HepG2 (cell line): Measurements from ENCODE around the gene ZBTB21. TPM values are rescaled to one million over a fixed set of nuclear protein-coding genes. Genes with fewer than 3 reads are reported as not detected.

ENCODE experiments used
- ATAC-seq: fragments of 200-7000 bp; cut with Tn5 transposase; 3 replicates; pipeline ENCODE4 v1.9.1; 2020; ENCODE audit warnings: mild to moderate bottlenecking, moderate library complexity
- BruUV-seq: library from RNA; stranded (reverse); fragments of 400-500 nt; replicated peaks from 2 replicates; lab custom pipeline; 2021; lab: Mats Ljungman, UMichigan
- CTCF ChIA-PET: fragments of 300-600 bp; formaldehyde crosslinking; extraction: SDS; loops from one replicate; lab custom pipeline; 2021; ENCODE audit warnings: low total read pairs, inconsistent platforms, low intra/inter-chr PET ratio; lab: Yijun Ruan, JAX
- POLR2A ChIA-PET: fragments of 350-600 bp; sonication (Branson Sonifier 250); formaldehyde crosslinking; loops from one replicate; lab custom pipeline; 2020; ENCODE audit warnings: antibody characterized with exemption, inconsistent platforms; lab: Yijun Ruan, JAX
- DNase-seq: peaks from one replicate; pipeline ENCODE4 v3.0.0-alpha.2; 2015; ENCODE audit warnings: low spot score
- FAIRE-seq: peaks from 3 replicates; lab custom pipeline; 2011; peaks lifted over from hg19 to GRCh38; lab: Jason Lieb, UNC
- H2AFZ ChIP-seq: one replicate; pipeline ENCODE4 v1.6.1; 2011; ENCODE audit warnings: low read length, inconsistent platforms
- H3K27ac ChIP-seq: fragments of 300-600 bp; 3 replicates; pipeline ENCODE4 v1.8.0; 2011; ENCODE audit warnings: mixed run types, mild to moderate bottlenecking, mixed read lengths, low read length, inconsistent platforms; ENCODE audit not compliant: insufficient read depth; ENCODE audit errors: extremely low read length
- H3K27me3 ChIP-seq, 2 experiments: fragments of 200-600 bp in 1 of 2; 2 replicates in 1 of 2; 3 replicates in 1 of 2; pipeline versions ENCODE4 v1.6.0 to v1.8.0; 2011; ENCODE audit warnings: low read length in 2 of 2, mild to moderate bottlenecking in 2 of 2, moderate library complexity in 2 of 2, inconsistent platforms in 1 of 2; ENCODE audit not compliant: insufficient read depth in 2 of 2, control insufficient read depth in 1 of 2
- H3K36me3 ChIP-seq, 2 experiments: fragments of 200-600 bp in 1 of 2; replicated peaks in 1 of 2; 2 replicates in 1 of 2; 3 replicates in 1 of 2; pipeline versions ENCODE4 v1.5.1 to v1.8.0; 2011; ENCODE audit warnings: low read length in 2 of 2, inconsistent platforms in 1 of 2; ENCODE audit not compliant: insufficient read depth in 2 of 2, control insufficient read depth in 1 of 2
- H3K4me1 ChIP-seq: 2 replicates; pipeline ENCODE4 v1.5.1; 2012; ENCODE audit warnings: low read length, inconsistent platforms; ENCODE audit not compliant: insufficient read depth
- H3K4me2 ChIP-seq: 2 replicates; pipeline ENCODE4 v1.6.0; 2011; ENCODE audit warnings: low read depth, low read length, inconsistent platforms
- H3K4me3 ChIP-seq, 3 experiments: fragments of 200-600 bp in 1 of 3; sonication (generic), shearing (Covaris generic) in 1 of 3; replicated peaks in 1 of 3; 2 replicates each; pipeline ENCODE4 v1.5.1; 2011 to 2016; ENCODE audit warnings: low read length in 3 of 3, inconsistent platforms in 2 of 3, low read depth in 2 of 3, mild to moderate bottlenecking in 2 of 3, control low read depth in 1 of 3, mixed read lengths in 1 of 3; ENCODE audit not compliant: insufficient read depth in 1 of 3
- H3K79me2 ChIP-seq: one replicate; pipeline ENCODE4 v1.6.1; 2011; ENCODE audit warnings: low read length, inconsistent platforms; ENCODE audit not compliant: insufficient read depth
- H3K9ac ChIP-seq: 2 replicates; pipeline ENCODE4 v1.6.0; 2011; ENCODE audit warnings: mild to moderate bottlenecking, low read depth, low read length, inconsistent platforms; ENCODE audit not compliant: insufficient read depth
- H3K9me3 ChIP-seq: 2 replicates; pipeline ENCODE4 v1.5.1; 2012; ENCODE audit warnings: mild to moderate bottlenecking, low read length
- H4K20me1 ChIP-seq: 2 replicates; pipeline ENCODE4 v1.6.0; 2011; ENCODE audit warnings: inconsistent platforms, mild to moderate bottlenecking, low read length, moderate library complexity; ENCODE audit not compliant: insufficient read depth
- ATAD3A ChIP-seq: sonication (generic); formaldehyde crosslinking; IDR thresholded peaks from 2 replicates; pipeline ENCODE4 v1.4.0; 2020; ENCODE audit warnings: missing genetic modification reagents
- IKZF1 ChIP-seq: fragments of 450-650 bp; IDR thresholded peaks from 2 replicates; pipeline ENCODE4 v1.7.1; 2016
- IRX3 ChIP-seq: sonication (generic); formaldehyde crosslinking; IDR thresholded peaks from 2 replicates; pipeline ENCODE4 v1.8.1; 2023; ENCODE audit warnings: mild to moderate bottlenecking, low read depth, missing genetic modification reagents, borderline replicate concordance
- KDM4B ChIP-seq: sonication (generic); formaldehyde crosslinking; IDR thresholded peaks from 2 replicates; pipeline ENCODE4 v1.4.0; 2020; ENCODE audit warnings: missing genetic modification reagents
- MIER2 ChIP-seq: IDR thresholded peaks from 2 replicates; pipeline ENCODE4 v1.6.1; 2016; ENCODE audit warnings: missing biosample characterization, missing genetic modification reagents
- MIER3 ChIP-seq: IDR thresholded peaks from 2 replicates; pipeline ENCODE4 v1.6.1; 2016; ENCODE audit warnings: missing compliant biosample characterization, borderline replicate concordance
- MIXL1 ChIP-seq: IDR thresholded peaks from 2 replicates; pipeline ENCODE4 v1.6.1; 2016
- SKI ChIP-seq: fragments of 450-650 bp; IDR thresholded peaks from one replicate; pipeline ENCODE4 v1.6.1; 2018; ENCODE audit warnings: mild to moderate bottlenecking; ENCODE audit not compliant: partially characterized antibody
- SMAD9 ChIP-seq: sonication (generic); formaldehyde crosslinking; IDR thresholded peaks from 2 replicates; pipeline ENCODE4 v1.5.1; 2020; ENCODE audit warnings: mild to moderate bottlenecking, missing genetic modification reagents
- TEAD3 ChIP-seq: optimal IDR thresholded peaks from 2 replicates; pipeline ENCODE3; 2016; ENCODE audit warnings: borderline replicate concordance
- TRIM24 ChIP-seq: sonication (generic); formaldehyde crosslinking; IDR thresholded peaks from 2 replicates; pipeline ENCODE4 v1.8.0; 2022; ENCODE audit warnings: mild to moderate bottlenecking, missing genetic modification reagents
- TSC22D2 ChIP-seq: sonication (generic); formaldehyde crosslinking; IDR thresholded peaks from 2 replicates; pipeline ENCODE4 v1.5.1; 2020; ENCODE audit warnings: missing genetic modification reagents, mild to moderate bottlenecking, borderline replicate concordance
- ZNF180 ChIP-seq: sonication (generic); formaldehyde crosslinking; IDR thresholded peaks from 2 replicates; pipeline ENCODE4 v1.4.0; 2020; ENCODE audit warnings: low read depth, missing genetic modification reagents, borderline replicate concordance
- ZNF562 ChIP-seq: sonication (generic); formaldehyde crosslinking; IDR thresholded peaks from 2 replicates; pipeline ENCODE4 v1.8.0; 2022; ENCODE audit warnings: missing genetic modification reagents, borderline replicate concordance
- ZNF674 ChIP-seq: sonication (generic); formaldehyde crosslinking; IDR thresholded peaks from 2 replicates; pipeline ENCODE4 v1.5.0; 2020; ENCODE audit warnings: low read depth, mild to moderate bottlenecking, missing genetic modification reagents
- ZNF775 ChIP-seq: sonication (generic); formaldehyde crosslinking; IDR thresholded peaks from 2 replicates; pipeline ENCODE4 v1.4.0; 2020; ENCODE audit warnings: missing genetic modification reagents, mild to moderate bottlenecking, moderate library complexity, borderline replicate concordance
- ZNF782 ChIP-seq: sonication (generic); formaldehyde crosslinking; IDR thresholded peaks from 2 replicates; pipeline ENCODE4 v1.4.0; 2020; ENCODE audit warnings: missing genetic modification reagents, mild to moderate bottlenecking, borderline replicate concordance
- whole genome bisulfite sequencing: methylation state at CpG from one replicate; pipeline ENCODE4 v1.1.6; 2017; ENCODE audit warnings: low lambda C conversion rate; 5-methylcytosine and 5-hydroxymethylcytosine counted together
- in situ Hi-C: cut with HindIII; loops from 2 replicates; pipeline ENCODE4 v1.10.0; 2017; ENCODE audit warnings: low pct_unique_long_range_greater_than_20kb; ENCODE audit not compliant: extremely low pct_ligation_motif_present
- intact Hi-C: fragments of 100-400 bp; cut with micrococcal nuclease; formaldehyde crosslinking; loops from one replicate; pipeline ENCODE4 v1.10.0; 2022; ENCODE audit not compliant: unreplicated experiment
- polyA plus RNA-seq, 8 experiments: library from polyadenylated mRNA; depleted of rRNA in 3 of 8; stranded (reverse) in 7 of 8; unstranded in 1 of 8; fragments of >200 nt; fragmentation: Illumina TruSeq in 4 of 8; extraction: Trizol in 4 of 8; gene quantifications; 2 replicates each; pipeline versions ENCODE4 v1.2.1 to v1.2.3, GENCODE V29; 2011 to 2016; ENCODE audit warnings: low read depth in 4 of 8, missing spikeins in 1 of 8, mixed read lengths in 1 of 8; ENCODE audit not compliant: insufficient read depth in 1 of 8
- total RNA-seq, 5 experiments: library from RNA; depleted of rRNA; stranded (reverse); fragments of >200 nt; fragmentation: Illumina TruSeq; extraction: Trizol; gene quantifications; 2 replicates each; pipeline ENCODE4 v1.2.3, GENCODE V29; 2016; ENCODE audit warnings: low read depth in 1 of 5
- TF ChIP-seq, protein P1 (sequence below): conservative IDR thresholded peaks from 2 replicates; pipeline ENCODE4 v1.6.1; 2018; ENCODE audit warnings: missing genetic modification reagents

Gene ZBTB21
- total and polyA plus RNA-seq, 2 of the 13 experiments (the other 11 are each of a cell fraction or from before 2014, with no cell fraction given) = 4.5 to 6.1 TPM

DNA sequence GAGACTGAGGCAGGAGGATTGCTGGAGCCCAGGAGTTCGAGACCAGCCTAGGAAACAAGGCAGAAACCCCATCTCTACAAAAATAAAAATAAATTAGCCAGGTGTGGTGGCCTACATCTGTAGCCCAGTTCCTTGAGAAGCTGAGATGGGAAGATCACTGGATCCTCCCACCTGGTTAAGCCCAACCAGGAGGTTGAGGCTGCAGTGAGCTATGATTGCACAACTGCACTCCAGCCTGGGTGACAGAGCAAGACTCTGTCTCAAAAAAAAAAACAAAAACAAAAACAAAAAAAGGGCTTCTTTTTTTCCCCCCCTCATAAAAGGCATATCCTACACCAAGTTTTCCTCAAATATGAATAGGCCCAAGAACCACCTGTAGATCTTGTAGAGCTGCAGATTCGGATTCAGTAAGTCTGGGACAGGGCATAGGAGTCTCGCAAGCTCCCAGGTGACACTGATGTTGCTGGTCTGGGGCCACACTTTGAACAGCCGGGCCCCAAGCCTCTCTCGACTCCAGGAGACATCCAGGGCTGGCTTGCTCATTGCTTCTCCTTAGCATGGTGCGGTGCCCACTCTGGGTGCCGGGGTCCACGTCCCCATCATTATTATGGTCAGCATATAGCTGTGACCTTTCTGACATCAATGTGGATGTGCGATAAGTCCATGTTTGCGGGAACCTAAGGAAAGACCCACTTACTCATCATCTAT, 38.9 kb upstream of the ZBTB21 start:
- no peaks in the 10 kb centered on the region for H3K36me3 ChIP-seq
- POLR2A ChIA-PET = no interaction called here
- in situ Hi-C loops = no loop called here
- H3K9me3 ChIP-seq = no peaks in the 10 kb centered on the region
- CTCF ChIA-PET = no interaction called here
- no peak overlapping the region for H3K9ac ChIP-seq
- intact Hi-C loops = no loop called here
- H3K4me3 ChIP-seq = no peak overlapping the region
- no peaks in the 10 kb centered on the region for H3K79me2 ChIP-seq
- DNase-seq = no peak
- ATAC-seq = no peak
- no peak overlapping the region for H2AFZ ChIP-seq
- BruUV-seq = no TSS peak
- peaks cover 2 to 16% of the 10 kb centered on the region in 2 experiments; a peak in 3 of 5 replicates for H3K27me3 ChIP-seq
- no peaks in the 10 kb centered on the region for H3K4me1 ChIP-seq
- no peaks in the 10 kb centered on the region for H4K20me1 ChIP-seq
- no peak overlapping the region for H3K4me2 ChIP-seq
- TF ChIP-seq TRIM24 (CRISPR knock-in tag) (no peak), ATAD3A (CRISPR knock-in tag) (no peak)
- TF ChIP-seq, protein P1, sequence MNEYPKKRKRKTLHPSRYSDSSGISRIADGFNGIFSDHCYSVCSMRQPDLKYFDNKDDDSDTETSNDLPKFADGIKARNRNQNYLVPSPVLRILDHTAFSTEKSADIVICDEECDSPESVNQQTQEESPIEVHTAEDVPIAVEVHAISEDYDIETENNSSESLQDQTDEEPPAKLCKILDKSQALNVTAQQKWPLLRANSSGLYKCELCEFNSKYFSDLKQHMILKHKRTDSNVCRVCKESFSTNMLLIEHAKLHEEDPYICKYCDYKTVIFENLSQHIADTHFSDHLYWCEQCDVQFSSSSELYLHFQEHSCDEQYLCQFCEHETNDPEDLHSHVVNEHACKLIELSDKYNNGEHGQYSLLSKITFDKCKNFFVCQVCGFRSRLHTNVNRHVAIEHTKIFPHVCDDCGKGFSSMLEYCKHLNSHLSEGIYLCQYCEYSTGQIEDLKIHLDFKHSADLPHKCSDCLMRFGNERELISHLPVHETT (CRISPR knock-in tag) = no peak
- TF ChIP-seq, all 625 proteins: peak for 0
- 51% methylated on average over 9 of the region's 10 CpGs for WGBS
- FAIRE-seq = no peak
- no peak overlapping the region for H3K27ac ChIP-seq

DNA sequence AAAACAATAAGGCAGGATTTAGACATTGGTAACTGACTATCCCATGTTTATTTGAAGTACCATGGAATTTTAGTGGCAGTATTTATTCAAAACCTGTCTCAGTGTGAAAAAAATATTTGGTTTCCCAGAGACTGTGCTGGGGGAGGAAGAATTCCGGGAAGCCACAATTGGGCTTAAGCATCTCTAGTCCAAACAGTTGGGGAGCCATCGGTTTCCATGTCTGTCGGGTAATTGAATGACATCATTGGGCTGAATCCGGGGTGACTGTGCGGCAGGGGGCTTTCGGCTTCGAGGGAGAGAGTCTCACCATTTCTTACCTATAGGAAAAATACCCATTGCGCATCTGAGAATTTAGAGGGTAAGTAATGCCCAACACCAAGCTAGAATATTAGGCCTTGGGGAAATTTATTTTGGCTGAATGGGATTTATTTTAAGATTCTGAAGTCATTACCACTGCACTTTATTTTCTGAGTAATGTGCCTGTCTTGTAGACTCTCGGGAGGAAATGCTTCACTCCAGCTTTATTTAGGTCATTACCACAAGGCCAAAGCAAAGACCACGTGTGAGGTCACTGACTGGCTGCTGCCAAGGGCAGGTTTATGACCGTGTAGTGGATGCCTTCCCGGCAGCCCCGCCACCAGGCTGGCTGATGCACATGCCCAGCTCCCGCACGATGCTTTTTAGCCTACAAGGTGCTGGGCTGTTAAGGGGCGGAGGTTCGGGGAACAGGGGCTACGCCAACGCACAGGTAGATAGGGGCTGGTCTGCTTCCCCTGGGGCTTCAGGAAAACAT, 37.9 kb upstream of the ZBTB21 start:
- H3K27me3 ChIP-seq = peaks cover 3 to 22% of the 10 kb centered on the region in 2 experiments; a peak in 3 of 5 replicates
- H3K4me1 ChIP-seq = no peaks in the 10 kb centered on the region
- in situ Hi-C loops = no loop called here
- H4K20me1 ChIP-seq = no peaks in the 10 kb centered on the region
- no peak overlapping the region for H3K9ac ChIP-seq
- FAIRE-seq (no peak), DNase-seq (no peak), ATAC-seq (no peak)
- no TSS peak for BruUV-seq
- POLR2A ChIA-PET = no interaction called here
- no peaks in the 10 kb centered on the region for H3K79me2 ChIP-seq
- no peak overlapping the region for H2AFZ ChIP-seq
- H3K4me3 ChIP-seq = no peak overlapping the region
- no peaks in the 10 kb centered on the region for H3K36me3 ChIP-seq
- no peak overlapping the region for H3K27ac ChIP-seq
- no peak for TF ChIP-seq SMAD9
- no peak for TF ChIP-seq ZNF782
- no peak for TF ChIP-seq ZNF180
- TF ChIP-seq ZNF674 (CRISPR knock-in tag) = no peak
- no peak for TF ChIP-seq IRX3 (CRISPR knock-in tag)
- TF ChIP-seq ZNF775 (CRISPR knock-in tag) = no peak
- no peak for TF ChIP-seq KDM4B (CRISPR knock-in tag)
- no peak for TF ChIP-seq MIXL1 (CRISPR knock-in tag)
- no peak for TF ChIP-seq IKZF1
- TF ChIP-seq SKI = no peak
- TF ChIP-seq MIER2 = no peak
- TF ChIP-seq TSC22D2 (CRISPR knock-in tag) = no peak
- TF ChIP-seq MIER3 (CRISPR knock-in tag) = no peak
- TF ChIP-seq TEAD3 = no peak
- no peak for TF ChIP-seq ZNF562
- intact Hi-C loops = no loop called here
- WGBS = 67% methylated on average over 14 of the region's 19 CpGs
- CTCF ChIA-PET = no interaction called here
- H3K9me3 ChIP-seq = no peaks in the 10 kb centered on the region
- H3K4me2 ChIP-seq = no peak overlapping the region
